AG09319 (cell line): ENCODE data around the gene HOXB5.

Source experiments
- DNase-seq: peaks from one replicate; pipeline ENCODE4 v3.0.0-alpha.2; 2010; ENCODE audit warnings: low read depth; ENCODE audit errors: extremely low read depth
- CTCF ChIP-seq: IDR thresholded peaks from 2 replicates; pipeline ENCODE4 v1.5.1; 2011; ENCODE audit warnings: low read depth, mild to moderate bottlenecking, inconsistent platforms, low read length, moderate library complexity

Gene HOXB5

GRCh38 chr17:48596000-48596734, 2.6 kb upstream of the HOXB5 start:
- no peak for DNase-seq
- TF ChIP-seq CTCF, result no peak

GRCh38 chr17:48595278-48595999, 1.9 kb upstream of the HOXB5 start:
- no peak for DNase-seq
- TF ChIP-seq CTCF, result no peak

- no peak for DNase-seq
- no peak for TF ChIP-seq CTCF
Measured at GRCh38 chr17:48594538-48595277, 1.1 kb upstream of the HOXB5 start.

GRCh38 chr17:48593840-48594537, 410 bp upstream of the HOXB5 start:
- TF ChIP-seq CTCF, result peak; percentile 82
- peak; percentile 12 for DNase-seq

DNA sequence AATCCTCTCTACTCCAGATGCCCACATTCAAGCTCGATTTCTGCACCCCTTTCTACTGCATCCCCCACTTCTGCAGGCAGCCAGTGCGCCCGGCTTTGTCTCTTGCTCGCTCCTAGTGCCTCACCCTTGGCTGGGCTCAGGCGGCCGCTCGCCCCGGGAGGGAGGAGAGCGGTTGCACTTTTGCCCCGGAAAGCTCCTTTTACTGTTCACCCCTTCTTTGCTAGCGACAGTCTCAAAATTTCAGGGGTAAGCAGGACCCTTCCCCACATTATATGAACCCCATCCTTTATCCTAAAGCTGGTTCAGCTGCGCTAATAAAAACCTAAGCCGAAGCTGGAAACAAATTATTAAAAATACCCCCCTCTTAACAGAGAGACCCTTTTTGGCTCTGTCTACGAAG, 1.0 kb downstream of the HOXB5 start:
- no peak for TF ChIP-seq CTCF
- DNase-seq, result no peak

- DNase-seq, result no peak
Measured at GRCh38 chr17:48592057-48592514, 1.5 kb downstream of the HOXB5 start.

More at GRCh38 chr17:48592057-48592514, 1.5 kb downstream of the HOXB5 start:
- TF ChIP-seq CTCF, result no peak
